Measurements from ENCODE around the gene RASA1. TPM values are rescaled to one million over a fixed set of nuclear protein-coding genes. Genes with fewer than 3 reads are reported as not detected.
A peak's percentile ranks its signal among the peaks of the same experiment; 100 is the strongest.

RASA1 gene
- total and polyA plus RNA-seq, 11 donors, result 5.7 to 21.9 (median 17.6) TPM

GRCh38 chr5:87383216-87383615 is 115.5 kb downstream of the RASA1 start:
- no peak for DNase-seq
- H3K9me3 ChIP-seq, result no peaks in the 10 kb centered on the region
- TF ChIP-seq, protein P1, sequence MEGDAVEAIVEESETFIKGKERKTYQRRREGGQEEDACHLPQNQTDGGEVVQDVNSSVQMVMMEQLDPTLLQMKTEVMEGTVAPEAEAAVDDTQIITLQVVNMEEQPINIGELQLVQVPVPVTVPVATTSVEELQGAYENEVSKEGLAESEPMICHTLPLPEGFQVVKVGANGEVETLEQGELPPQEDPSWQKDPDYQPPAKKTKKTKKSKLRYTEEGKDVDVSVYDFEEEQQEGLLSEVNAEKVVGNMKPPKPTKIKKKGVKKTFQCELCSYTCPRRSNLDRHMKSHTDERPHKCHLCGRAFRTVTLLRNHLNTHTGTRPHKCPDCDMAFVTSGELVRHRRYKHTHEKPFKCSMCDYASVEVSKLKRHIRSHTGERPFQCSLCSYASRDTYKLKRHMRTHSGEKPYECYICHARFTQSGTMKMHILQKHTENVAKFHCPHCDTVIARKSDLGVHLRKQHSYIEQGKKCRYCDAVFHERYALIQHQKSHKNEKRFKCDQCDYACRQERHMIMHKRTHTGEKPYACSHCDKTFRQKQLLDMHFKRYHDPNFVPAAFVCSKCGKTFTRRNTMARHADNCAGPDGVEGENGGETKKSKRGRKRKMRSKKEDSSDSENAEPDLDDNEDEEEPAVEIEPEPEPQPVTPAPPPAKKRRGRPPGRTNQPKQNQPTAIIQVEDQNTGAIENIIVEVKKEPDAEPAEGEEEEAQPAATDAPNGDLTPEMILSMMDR (IDR thresholded peaks at IDR 0.05), result no peak
- TF ChIP-seq POLR2A (IDR thresholded peaks at IDR 0.05), result no peak
- H3K4me1 ChIP-seq, result peaks cover 0 to 12% (median 3%) of the 10 kb centered on the region in 12 donors
- WGBS, 4 donors, result 61 to 70% (median 62%) methylated on average over 1 of the region's 1 CpG
- no peak overlapping the region for H3K4me3 ChIP-seq
- intact Hi-C loops (cut with DNase I), result no loop called here
- ATAC-seq, result no peak
- no peaks in the 10 kb centered on the region for H3K27me3 ChIP-seq
- peaks cover 0 to 100% (median 97%) of the 10 kb centered on the region in 9 donors for H3K36me3 ChIP-seq
- no peak overlapping the region for H3K27ac ChIP-seq

GRCh38 chr5:87385802-87386201 is 118.1 kb downstream of the RASA1 start:
- H3K9me3 ChIP-seq, result no peaks in the 10 kb centered on the region
- WGBS, 4 donors, result 71 to 75% (median 74%) methylated on average over 2 of the region's 2 CpGs
- ATAC-seq (no peak), DNase-seq (no peak)
- H3K4me1 ChIP-seq, result peaks cover 0 to 13% (median 7%) of the 10 kb centered on the region in 12 donors
- TF ChIP-seq POLR2A (IDR thresholded peaks at IDR 0.05), result no peak
- TF ChIP-seq, protein P1 (IDR thresholded peaks at IDR 0.05), result no peak
- intact Hi-C loops (cut with DNase I), result no loop called here
- no peak overlapping the region for H3K4me3 ChIP-seq
- H3K27ac ChIP-seq, result no peak overlapping the region
- no peaks in the 10 kb centered on the region for H3K27me3 ChIP-seq
- H3K36me3 ChIP-seq, result peaks cover 0 to 100% (median 97%) of the 10 kb centered on the region in 9 donors

DNA sequence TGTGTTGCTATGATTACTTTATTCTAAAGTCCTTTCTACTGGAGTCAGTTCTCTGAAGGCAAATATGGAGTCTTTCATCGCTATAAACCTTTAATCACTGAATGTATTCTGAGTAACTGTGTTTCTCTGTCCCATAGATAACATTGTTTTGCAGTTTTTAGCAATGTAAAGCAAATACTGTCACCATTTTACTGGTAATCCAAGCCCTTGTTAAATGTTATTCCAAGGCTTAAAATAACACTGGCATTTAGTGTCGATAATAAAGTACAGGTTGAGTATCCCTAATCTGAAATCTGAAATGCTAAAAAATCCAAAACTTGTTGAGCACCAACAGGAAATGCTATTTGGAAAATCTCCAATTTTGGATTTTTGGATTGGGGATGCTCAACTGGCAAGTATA is 120.4 kb downstream of the RASA1 start:
- DNase-seq (no peak), ATAC-seq (no peak)
- Histone ChIP-seq H3K4me3 (no peak overlapping the region), H3K9me3 (no peaks in the 10 kb centered on the region), H3K27me3 (no peaks in the 10 kb centered on the region), H3K36me3 (peaks cover 0 to 100% (median 99%) of the 10 kb centered on the region in 9 donors), H3K27ac (no peak overlapping the region), H3K4me1 (peaks cover 0 to 13% (median 7%) of the 10 kb centered on the region in 12 donors)
- TF ChIP-seq, protein P1 (IDR thresholded peaks at IDR 0.05), result no peak
- no peak for TF ChIP-seq POLR2A (IDR thresholded peaks at IDR 0.05)
- WGBS, 4 donors, result 49 to 71% (median 59%) methylated on average over 2 of the region's 2 CpGs
- intact Hi-C loops (cut with DNase I), result no loop called here

GRCh38 chr5:87389296-87390034 is 121.8 kb downstream of the RASA1 start:
- H3K27ac ChIP-seq, result peak overlapping the region in 1 of 12 donors; percentile 9
- no peak for TF ChIP-seq POLR2A (IDR thresholded peaks at IDR 0.05)
- TF ChIP-seq, protein P1 (IDR thresholded peaks at IDR 0.05), result no peak
- DNase-seq, result no peak
- H3K9me3 ChIP-seq, result no peaks in the 10 kb centered on the region
- WGBS, 4 donors, result 94 to 96% (median 95%) methylated on average over 14 of the region's 14 CpGs
- no peak for ATAC-seq
- intact Hi-C loops (cut with DNase I), result loop anchor here in 4 of 10 donors (10.0 kb wide), 3 partner anchors 125 to 325 kb away; partner anchors contain the start of gene RASA1 (in 2 of the 4)
- peaks cover 0 to 13% (median 7%) of the 10 kb centered on the region in 12 donors for H3K4me1 ChIP-seq
- no peak overlapping the region for H3K4me3 ChIP-seq
- H3K27me3 ChIP-seq, result no peaks in the 10 kb centered on the region
- H3K36me3 ChIP-seq, result peaks cover 0 to 100% (median 99%) of the 10 kb centered on the region in 9 donors
